GM21717 (cell line): ENCODE results near the gene AGGF1.
A peak's percentile ranks its signal among the peaks of the same experiment; 100 is the strongest.
"Not testable (repeated sequence)": the region's sequence is repeated elsewhere in the genome, so short reads cannot be mapped to it uniquely, and the experiment has no call there.

ENCODE experiments used
- ATAC-seq: cut with Tn5 transposase; IDR thresholded peaks from one replicate; pipeline ENCODE4 v1.9.1; 2021; ENCODE audit warnings: mild to moderate bottlenecking, moderate library complexity; ENCODE audit not compliant: unreplicated experiment

AGGF1 gene

GRCh38 chr5:77022511-77023417 is 7.4 kb upstream of the AGGF1 start:
- no peak for ATAC-seq

- no peak for ATAC-seq
Observed at GRCh38 chr5:77024490-77024889, 5.7 kb upstream of the AGGF1 start.

GRCh38 chr5:77028631-77029375 is 1.4 kb upstream of the AGGF1 start:
- no peak for ATAC-seq

- no peak for ATAC-seq
Observed at GRCh38 chr5:77029376-77029885, 773 bp upstream of the AGGF1 start.

GRCh38 chr5:77031891-77032290 is 1.7 kb downstream of the AGGF1 start:
- ATAC-seq, result no peak

- ATAC-seq, result no peak
Observed at GRCh38 chr5:77032635-77033034, 2.4 kb downstream of the AGGF1 start.

- no peak for ATAC-seq
Observed at GRCh38 chr5:77033338-77033737, 3.1 kb downstream of the AGGF1 start.

- no peak for ATAC-seq
Observed at GRCh38 chr5:77035950-77036349, 5.7 kb downstream of the AGGF1 start.

GRCh38 chr5:77046416-77047073 is 16.3 kb downstream of the AGGF1 start:
- ATAC-seq, result no peak

- no peak for ATAC-seq
Observed at GRCh38 chr5:77064040-77064439, 33.8 kb downstream of the AGGF1 start.

- no peak for ATAC-seq
Observed at GRCh38 chr5:77065256-77065655, 35.1 kb downstream of the AGGF1 start.

- no peak for ATAC-seq
Observed at GRCh38 chr5:77066184-77066583, 36.0 kb downstream of the AGGF1 start.

GRCh38 chr5:77066823-77067442 is 36.7 kb downstream of the AGGF1 start:
- ATAC-seq, result no peak

- ATAC-seq, result no peak
Observed at GRCh38 chr5:77073667-77074066, 43.5 kb downstream of the AGGF1 start.

GRCh38 chr5:77074745-77075144 is 44.5 kb downstream of the AGGF1 start:
- no peak for ATAC-seq

GRCh38 chr5:77076961-77077828 is 47.0 kb downstream of the AGGF1 start:
- peak; percentile 79 for ATAC-seq

- no peak for ATAC-seq
Observed at GRCh38 chr5:77077829-77078176, 47.6 kb downstream of the AGGF1 start.

GRCh38 chr5:77080479-77080878 is 50.3 kb downstream of the AGGF1 start:
- ATAC-seq, result not testable (repeated sequence)

- ATAC-seq, result no peak
Observed at GRCh38 chr5:77080905-77081304, 50.7 kb downstream of the AGGF1 start.

GRCh38 chr5:77082280-77082679 is 52.1 kb downstream of the AGGF1 start:
- no peak for ATAC-seq
